HUES6 (cell line): ENCODE results near the gene CDH9.

Source experiments
- H3K27ac ChIP-seq: 2 replicates; pipeline ENCODE4 v1.7.0; 2013; ENCODE audit warnings: low read depth, mild to moderate bottlenecking, low read length, inconsistent platforms
- H3K27me3 ChIP-seq: 2 replicates; pipeline ENCODE4 v1.6.1; 2013; ENCODE audit warnings: low read length; ENCODE audit not compliant: control insufficient read depth, insufficient read depth
- H3K36me3 ChIP-seq: 2 replicates; pipeline ENCODE4 v1.6.1; 2013; ENCODE audit warnings: low read length; ENCODE audit not compliant: control insufficient read depth, insufficient read depth
- H3K4me1 ChIP-seq: 2 replicates; pipeline ENCODE4 v1.6.1; 2013; ENCODE audit warnings: low read length; ENCODE audit not compliant: control insufficient read depth, insufficient read depth
- H3K4me3 ChIP-seq: 2 replicates; pipeline ENCODE4 v1.5.1; 2013; ENCODE audit warnings: low read depth, low read length
- H3K9ac ChIP-seq: one replicate; pipeline ENCODE4 v1.6.1; 2013; ENCODE audit warnings: mild to moderate bottlenecking, low read length
- H3K9me3 ChIP-seq: 2 replicates; pipeline ENCODE4 v1.6.1; 2013; ENCODE audit warnings: low read depth, low read length; ENCODE audit not compliant: control insufficient read depth, insufficient read depth

CDH9 gene

GRCh38 chr5:26955161-26955560, 83.2 kb downstream of the CDH9 start:
- H3K9ac ChIP-seq = no peak overlapping the region
- H3K4me3 ChIP-seq = no peak overlapping the region
- H3K27me3 ChIP-seq = no peaks in the 10 kb centered on the region
- 0 out of 2 replicates have a peak, but pooled peaks cover 3% of the 10 kb centered on the region for H3K9me3 ChIP-seq
- H3K27ac ChIP-seq = no peak overlapping the region
- H3K4me1 ChIP-seq = no peaks in the 10 kb centered on the region
- H3K36me3 ChIP-seq = no peaks in the 10 kb centered on the region

GRCh38 chr5:26948921-26949320, 89.5 kb downstream of the CDH9 start:
- no peak overlapping the region for H3K27ac ChIP-seq

GRCh38 chr5:26945901-26946300, 92.5 kb downstream of the CDH9 start:
- H3K27me3 ChIP-seq = no peaks in the 10 kb centered on the region
- H3K9ac ChIP-seq = no peak overlapping the region
- H3K36me3 ChIP-seq = no peaks in the 10 kb centered on the region
- no peaks in the 10 kb centered on the region for H3K4me1 ChIP-seq
- H3K4me3 ChIP-seq = no peak overlapping the region
- H3K9me3 ChIP-seq = no peaks in the 10 kb centered on the region
- no peak overlapping the region for H3K27ac ChIP-seq

More at GRCh38 chr5:26948921-26949320, 89.5 kb downstream of the CDH9 start:
- no peaks in the 10 kb centered on the region for H3K36me3 ChIP-seq
- no peak overlapping the region for H3K9ac ChIP-seq
- no peaks in the 10 kb centered on the region for H3K27me3 ChIP-seq
- H3K4me3 ChIP-seq = no peak overlapping the region
- no peaks in the 10 kb centered on the region for H3K4me1 ChIP-seq
- no peaks in the 10 kb centered on the region for H3K9me3 ChIP-seq

GRCh38 chr5:26942481-26942880, 95.9 kb downstream of the CDH9 start:
- Histone ChIP-seq H3K9ac (no peak overlapping the region), H3K36me3 (no peaks in the 10 kb centered on the region), H3K4me3 (no peak overlapping the region), H3K27me3 (no peaks in the 10 kb centered on the region), H3K9me3 (no peaks in the 10 kb centered on the region), H3K4me1 (no peaks in the 10 kb centered on the region), H3K27ac (no peak overlapping the region)

- H3K36me3 ChIP-seq = no peaks in the 10 kb centered on the region
Measured at GRCh38 chr5:26940994-26941393, 97.4 kb downstream of the CDH9 start.

GRCh38 chr5:26932238-26932637, 106.1 kb downstream of the CDH9 start:
- H3K36me3 ChIP-seq = no peaks in the 10 kb centered on the region
- no peaks in the 10 kb centered on the region for H3K27me3 ChIP-seq
- no peaks in the 10 kb centered on the region for H3K4me1 ChIP-seq
- no peak overlapping the region for H3K9ac ChIP-seq
- H3K27ac ChIP-seq = no peak overlapping the region
- no peak overlapping the region for H3K4me3 ChIP-seq
- no peaks in the 10 kb centered on the region for H3K9me3 ChIP-seq

More at GRCh38 chr5:26940994-26941393, 97.4 kb downstream of the CDH9 start:
- Histone ChIP-seq H3K4me1 (no peaks in the 10 kb centered on the region), H3K9ac (no peak overlapping the region), H3K9me3 (no peaks in the 10 kb centered on the region), H3K27me3 (no peaks in the 10 kb centered on the region), H3K27ac (no peak overlapping the region), H3K4me3 (no peak overlapping the region)

- Histone ChIP-seq H3K4me3 (no peak overlapping the region), H3K36me3 (no peaks in the 10 kb centered on the region), H3K27ac (no peak overlapping the region), H3K4me1 (no peaks in the 10 kb centered on the region), H3K27me3 (no peaks in the 10 kb centered on the region), H3K9ac (no peak overlapping the region), H3K9me3 (no peaks in the 10 kb centered on the region)
Measured at GRCh38 chr5:26921439-26921838, 116.9 kb downstream of the CDH9 start.

GRCh38 chr5:26903469-26903868, 134.9 kb downstream of the CDH9 start:
- Histone ChIP-seq H3K27ac (no peak overlapping the region), H3K4me3 (no peak overlapping the region), H3K9me3 (no peaks in the 10 kb centered on the region), H3K9ac (no peak overlapping the region), H3K4me1 (no peaks in the 10 kb centered on the region; the same call in 1 of the 2 replicates), H3K27me3 (no peaks in the 10 kb centered on the region), H3K36me3 (no peaks in the 10 kb centered on the region)

GRCh38 chr5:26894719-26895263, 143.6 kb downstream of the CDH9 start:
- Histone ChIP-seq H3K9ac (no peak overlapping the region), H3K27ac (no peak overlapping the region), H3K4me3 (no peak overlapping the region), H3K9me3 (no peaks in the 10 kb centered on the region), H3K4me1 (no peaks in the 10 kb centered on the region), H3K27me3 (no peaks in the 10 kb centered on the region), H3K36me3 (no peaks in the 10 kb centered on the region)

- Histone ChIP-seq H3K9ac (no peak overlapping the region), H3K4me3 (no peak overlapping the region), H3K27ac (no peak overlapping the region), H3K9me3 (no peaks in the 10 kb centered on the region), H3K36me3 (no peaks in the 10 kb centered on the region), H3K27me3 (no peaks in the 10 kb centered on the region), H3K4me1 (no peaks in the 10 kb centered on the region)
Measured at GRCh38 chr5:26893078-26893477, 145.3 kb downstream of the CDH9 start.

GRCh38 chr5:26889815-26890214, 148.6 kb downstream of the CDH9 start:
- no peaks in the 10 kb centered on the region for H3K4me1 ChIP-seq
- H3K9ac ChIP-seq = no peak overlapping the region
- H3K9me3 ChIP-seq = no peaks in the 10 kb centered on the region

GRCh38 chr5:26884481-26884880, 153.9 kb downstream of the CDH9 start:
- Histone ChIP-seq H3K27me3 (no peaks in the 10 kb centered on the region), H3K4me3 (no peak overlapping the region), H3K36me3 (no peaks in the 10 kb centered on the region), H3K9ac (no peak overlapping the region), H3K4me1 (no peaks in the 10 kb centered on the region), H3K9me3 (no peaks in the 10 kb centered on the region), H3K27ac (no peak overlapping the region)

More at GRCh38 chr5:26889815-26890214, 148.6 kb downstream of the CDH9 start:
- H3K27me3 ChIP-seq = no peaks in the 10 kb centered on the region
- no peak overlapping the region for H3K27ac ChIP-seq
- H3K4me3 ChIP-seq = no peak overlapping the region
- H3K36me3 ChIP-seq = no peaks in the 10 kb centered on the region
